Tibial nerve (tissue), 3 donors: ENCODE results near the gene TACR2.

Source experiments
- POLR2A ChIP-seq, 2 donors: fragments of 450-650 bp; IDR thresholded peaks; one replicate each; pipeline ENCODE4 v1.6.1; 2017; ENCODE audit warnings: antibody characterized with exemption in 2 of 2, mild to moderate bottlenecking in 2 of 2, moderate library complexity in 2 of 2
- TF ChIP-seq, protein P1 (sequence below), 5 experiments: fragments of 200-600 bp in 3 of 5; fragments of 450-650 bp in 2 of 5; sonication (generic) in 3 of 5; IDR thresholded peaks; one replicate each; pipeline ENCODE4 v1.5.1; 2016 to 2019; ENCODE audit warnings: antibody characterized with exemption in 5 of 5, mild to moderate bottlenecking in 3 of 5, moderate library complexity in 2 of 5

DNA sequence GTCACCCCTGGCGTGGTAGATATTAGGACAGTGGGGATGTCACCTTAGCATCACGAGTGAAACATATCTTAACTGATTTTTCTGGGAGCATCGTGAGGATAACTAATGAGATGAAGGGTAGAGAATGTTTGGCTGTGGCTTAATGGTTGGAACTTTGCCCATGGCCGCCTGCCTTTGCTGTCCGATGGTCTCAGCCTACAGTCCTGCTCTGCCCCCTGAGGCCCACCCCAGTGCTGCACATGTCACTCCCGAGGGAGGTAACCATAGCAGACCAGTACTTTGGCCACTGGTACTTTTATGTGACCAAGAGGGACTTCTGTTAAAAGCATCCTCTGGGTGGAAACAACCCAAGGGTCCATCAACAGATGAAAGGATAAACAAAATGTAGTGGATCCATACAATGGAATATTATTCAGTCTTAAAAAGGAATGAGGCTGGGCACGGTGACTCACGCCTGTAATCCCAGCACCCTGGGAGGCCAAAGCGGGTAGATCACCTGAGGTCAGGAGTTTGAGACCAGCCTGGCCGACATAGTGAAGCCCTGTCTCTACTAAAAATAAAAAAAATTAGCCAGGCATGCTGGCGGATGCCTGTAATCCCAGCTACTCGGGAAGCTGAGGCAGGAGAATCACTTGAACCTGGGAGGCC lies 58.4 kb downstream of the TACR2 start:
- TF ChIP-seq POLR2A (IDR thresholded peaks at IDR 0.05), result no peak
- TF ChIP-seq, protein P1, sequence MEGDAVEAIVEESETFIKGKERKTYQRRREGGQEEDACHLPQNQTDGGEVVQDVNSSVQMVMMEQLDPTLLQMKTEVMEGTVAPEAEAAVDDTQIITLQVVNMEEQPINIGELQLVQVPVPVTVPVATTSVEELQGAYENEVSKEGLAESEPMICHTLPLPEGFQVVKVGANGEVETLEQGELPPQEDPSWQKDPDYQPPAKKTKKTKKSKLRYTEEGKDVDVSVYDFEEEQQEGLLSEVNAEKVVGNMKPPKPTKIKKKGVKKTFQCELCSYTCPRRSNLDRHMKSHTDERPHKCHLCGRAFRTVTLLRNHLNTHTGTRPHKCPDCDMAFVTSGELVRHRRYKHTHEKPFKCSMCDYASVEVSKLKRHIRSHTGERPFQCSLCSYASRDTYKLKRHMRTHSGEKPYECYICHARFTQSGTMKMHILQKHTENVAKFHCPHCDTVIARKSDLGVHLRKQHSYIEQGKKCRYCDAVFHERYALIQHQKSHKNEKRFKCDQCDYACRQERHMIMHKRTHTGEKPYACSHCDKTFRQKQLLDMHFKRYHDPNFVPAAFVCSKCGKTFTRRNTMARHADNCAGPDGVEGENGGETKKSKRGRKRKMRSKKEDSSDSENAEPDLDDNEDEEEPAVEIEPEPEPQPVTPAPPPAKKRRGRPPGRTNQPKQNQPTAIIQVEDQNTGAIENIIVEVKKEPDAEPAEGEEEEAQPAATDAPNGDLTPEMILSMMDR (IDR thresholded peaks at IDR 0.05), result no peak
